ENCODE measurements around the gene KCNE1. TPM values are rescaled to one million over a fixed set of nuclear protein-coding genes. Genes with fewer than 3 reads are reported as not detected.

The KCNE1 gene
- total and polyA plus RNA-seq, 10 of the 15 experiments (the other 5 are each of a cell fraction or from before 2014, with no cell fraction given): 0.06 to 0.18 (median 0.09) TPM; not detected in 5

GRCh38 chr21:34534522-34534921, 22.5 kb upstream of the KCNE1 start:
- Histone ChIP-seq H3K36me3 (ENCODE audit: control insufficient read depth in 2 of 2, insufficient read depth in 2 of 2, low read length in 1 of 2) (no peaks in the 10 kb centered on the region), H3K4me2 (ENCODE audit: control insufficient read depth, insufficient read depth) (no peak overlapping the region), H3K4me3 (no peak overlapping the region), H4K20me1 (ENCODE audit: control insufficient read depth, insufficient read depth) (no peaks in the 10 kb centered on the region), H3K27me3 (replicated peaks in 1 of 2; ENCODE audit: control insufficient read depth in 2 of 2, insufficient read depth in 2 of 2, low read length in 1 of 2) (no peaks in the 10 kb centered on the region), H3K9ac (ENCODE audit: control insufficient read depth, insufficient read depth, low read length) (no peak overlapping the region), H3K27ac (ENCODE audit: control insufficient read depth, insufficient read depth) (no peak overlapping the region), H3K4me1 (ENCODE audit: control insufficient read depth, insufficient read depth, low read length) (peaks cover 12% of the 10 kb centered on the region), H2AFZ (ENCODE audit: control insufficient read depth, low read depth, low read length) (no peak overlapping the region), H3K79me2 (ENCODE audit: control insufficient read depth, insufficient read depth, low read length) (no peaks in the 10 kb centered on the region), H3K9me3 (replicated peaks; ENCODE audit: control insufficient read depth, insufficient read depth, low read length) (no peaks in the 10 kb centered on the region)
- ChIA-PET SMC1A (ENCODE audit: uncharacterized antibody, unreplicated experiment) (interaction anchor here (0.7 to 1.1 kb wide), 3 partner anchors 10 to 27 kb away, joined by 3 to 4 read pairs (median 3); no protein-coding TSS in a partner anchor), RAD21 (ENCODE audit: unreplicated experiment) (no interaction called here), CTCF (interaction anchor here (0.9 kb wide), 1 partner anchor 68 kb away, joined by 3 read pairs; no protein-coding TSS in a partner anchor), POLR2A (no interaction called here)
- no TSS peak for BruUV-seq (replicated peaks)
- in situ Hi-C loops (cut with MboI): no loop called here
- ATAC-seq: peak; percentile 98
- WGBS (ENCODE audit: insufficient coverage, insufficient replicate concordance, low lambda C conversion rate, missing lambda C conversion rate): 55% methylated on average over 4 of the region's 4 CpGs
- no peak for DNase-seq (ENCODE audit: low read depth, low spot score)
- peak; percentile 92 for FAIRE-seq
- intact Hi-C loops (cut with micrococcal nuclease; ENCODE audit: unreplicated experiment): no loop called here
- TF ChIP-seq SMARCA5 (IDR thresholded peaks at IDR 0.05): no peak
- no peak for TF ChIP-seq ZSCAN29 (IDR thresholded peaks at IDR 0.05)
- no peak for TF ChIP-seq ZBTB11 (CRISPR knock-in tag; IDR thresholded peaks at IDR 0.05)
- no peak for TF ChIP-seq NFYB (IDR thresholded peaks at IDR 0.05; ENCODE audit: insufficient read depth, low read depth, low read length)
- no peak for TF ChIP-seq ASH2L (IDR thresholded peaks at IDR 0.05; ENCODE audit: borderline replicate concordance, low read depth)
- TF ChIP-seq NR2C2 (IDR thresholded peaks at IDR 0.05; ENCODE audit: borderline replicate concordance, control insufficient read depth, insufficient read length, low read depth): no peak
- no peak for TF ChIP-seq RB1 (IDR thresholded peaks at IDR 0.05; ENCODE audit: borderline replicate concordance)
- TF ChIP-seq IKZF1 (conservative IDR thresholded peaks at IDR 0.05): peak; percentile 71
- peak in 1 of 2 experiments; percentile 45; a peak in 2 of 4 replicates for TF ChIP-seq BHLHE40 (IDR thresholded peaks at IDR 0.05; ENCODE audit: borderline replicate concordance in 1 of 2, low read depth in 2 of 2, low read length in 1 of 2)
- no peak for TF ChIP-seq ZNF384 (IDR thresholded peaks at IDR 0.05; ENCODE audit: borderline replicate concordance, low read depth, low read length)
- no peak for TF ChIP-seq MEF2A (IDR thresholded peaks at IDR 0.05; ENCODE audit: insufficient read depth, low read depth, low read length)
- TF ChIP-seq PML (IDR thresholded peaks at IDR 0.05; ENCODE audit: low read length): no peak
- peak in 1 of 2 experiments; percentile 35; a peak in 2 of 4 replicates for TF ChIP-seq EP300 (IDR thresholded peaks at IDR 0.05; ENCODE audit: borderline replicate concordance in 1 of 2, control insufficient read depth in 1 of 2, low read depth in 2 of 2, low read length in 2 of 2)
- TF ChIP-seq MYB (IDR thresholded peaks at IDR 0.05; ENCODE audit: borderline replicate concordance, low read depth, low read length): no peak
- TF ChIP-seq JUND (IDR thresholded peaks at IDR 0.05; ENCODE audit: low read depth, low read length): no peak
- no peak for TF ChIP-seq E4F1 (IDR thresholded peaks at IDR 0.05; ENCODE audit: borderline replicate concordance, partially characterized antibody)
- no peak for TF ChIP-seq TCF12 (IDR thresholded peaks at IDR 0.05; ENCODE audit: low read depth, low read length)
- TF ChIP-seq ZBED1 (IDR thresholded peaks at IDR 0.05; ENCODE audit: borderline replicate concordance): no peak
- TF ChIP-seq CBFB (IDR thresholded peaks at IDR 0.05; ENCODE audit: low read depth): peak; percentile 72
- 0 out of 2 replicates have a peak, but pooled peaks have one; percentile 40 for TF ChIP-seq GATAD2B (conservative IDR thresholded peaks at IDR 0.05; ENCODE audit: low read depth)

Measured in GM12878 (cell line).